Neural cell (in vitro differentiated cells): ENCODE data around the gene PRRC2B.

Source experiments
- CTCF ChIP-seq: fragments of 450-650 bp; IDR thresholded peaks from 2 replicates; pipeline ENCODE4 v1.5.1; 2014; ENCODE audit warnings: antibody characterized with exemption, mild to moderate bottlenecking, moderate library complexity; ENCODE audit not compliant: poor library complexity, severe bottlenecking
- EP300 ChIP-seq: fragments of 450-650 bp; conservative IDR thresholded peaks from 2 replicates; pipeline ENCODE4 v1.6.1; 2014; ENCODE audit warnings: antibody characterized with exemption, mild to moderate bottlenecking, moderate library complexity; ENCODE audit not compliant: poor library complexity, severe bottlenecking
- EZH2 ChIP-seq: fragments of 200-600, 300-800 bp; shearing (Covaris generic), sonication (generic); IDR thresholded peaks from 2 replicates; pipeline ENCODE4 v1.6.1; 2014; ENCODE audit warnings: antibody characterized with exemption, low read length, borderline replicate concordance, mild to moderate bottlenecking; ENCODE audit not compliant: insufficient read depth, poor library complexity, severe bottlenecking
- MXI1 ChIP-seq: fragments of 450-650 bp; conservative IDR thresholded peaks from 2 replicates; pipeline ENCODE4 v1.6.1; 2014; ENCODE audit warnings: antibody characterized with exemption, mild to moderate bottlenecking; ENCODE audit not compliant: poor library complexity, severe bottlenecking
- POLR2AphosphoS5 ChIP-seq: IDR thresholded peaks from 2 replicates; pipeline ENCODE4 v1.6.1; 2012
- RAD21 ChIP-seq: fragments of 450-650 bp; conservative IDR thresholded peaks from 2 replicates; pipeline ENCODE4 v1.6.1; 2014; ENCODE audit warnings: antibody characterized with exemption, mild to moderate bottlenecking, moderate library complexity
- REST ChIP-seq: IDR thresholded peaks from 2 replicates; pipeline ENCODE4 v1.6.1; 2012; ENCODE audit warnings: borderline replicate concordance
- SMC3 ChIP-seq: fragments of 450-650 bp; conservative IDR thresholded peaks from 2 replicates; pipeline ENCODE4 v1.6.1; 2014; ENCODE audit warnings: antibody characterized with exemption, mild to moderate bottlenecking, moderate library complexity; ENCODE audit not compliant: poor library complexity
- TAF1 ChIP-seq: IDR thresholded peaks from 2 replicates; pipeline ENCODE4 v1.6.1; 2012; ENCODE audit warnings: low read depth

- TF ChIP-seq CTCF, result no peak
- no peak for TF ChIP-seq POLR2AphosphoS5
- TF ChIP-seq RAD21, result no peak
- TF ChIP-seq TAF1, result no peak
- no peak for TF ChIP-seq EZH2
- TF ChIP-seq EP300, result no peak
- no peak for TF ChIP-seq REST
- no peak for TF ChIP-seq MXI1
- TF ChIP-seq SMC3, result no peak
Measured at GRCh38 chr9:131402738-131403492, 9.0 kb downstream of the PRRC2B start.
